Caki2 (cell line): Measurements from ENCODE around the gene TBC1D10A. TPM values are rescaled to one million over a fixed set of nuclear protein-coding genes. Genes with fewer than 3 reads are reported as not detected.
"Not testable (repeated sequence)": the region's sequence is repeated elsewhere in the genome, so short reads cannot be mapped to it uniquely, and the experiment has no call there.

Experiments
- DNase-seq: peaks from one replicate; pipeline ENCODE4 v3.0.0-alpha.2; 2015; ENCODE audit warnings: low read depth
- in situ Hi-C: cut with HindIII; loops from 2 replicates; pipeline ENCODE4 v1.10.0; 2016; ENCODE audit warnings: low sequenced_read_pairs, low pct_unique_long_range_greater_than_20kb, mixed read lengths
- total RNA-seq: library from RNA; depleted of rRNA; stranded (reverse); fragments of >200 nt; shearing (Covaris generic); gene quantifications from 2 replicates; pipeline ENCODE4 v1.2.3, GENCODE V29; 2014; ENCODE audit warnings: low replicate concordance

TBC1D10A gene
- total RNA-seq, 1 experiment from 2014 or later = 45.5 TPM

DNA sequence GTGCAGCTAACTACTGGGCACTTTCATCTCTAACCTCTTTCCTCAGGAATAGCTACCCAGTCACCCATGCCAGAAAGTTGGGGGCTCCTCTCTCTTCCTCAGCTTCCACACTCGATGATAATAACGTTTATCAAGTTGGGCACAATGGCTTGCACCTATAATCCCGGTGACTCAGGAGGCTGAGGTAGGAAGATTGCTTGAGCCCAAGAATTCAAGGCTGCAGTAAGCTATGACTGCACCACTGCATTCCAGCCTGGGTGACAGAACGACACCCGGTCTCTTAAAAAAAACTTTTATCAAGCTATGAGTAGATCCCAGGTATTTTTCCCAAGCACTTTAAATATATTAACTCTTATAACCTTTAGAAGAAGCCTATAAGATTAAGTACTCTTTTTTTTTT, 27.9 kb upstream of the TBC1D10A start:
- in situ Hi-C loops = no loop called here
- DNase-seq = no peak

GRCh38 chr22:30351226-30351625, 24.5 kb upstream of the TBC1D10A start:
- in situ Hi-C loops = no loop called here
- no peak for DNase-seq

- in situ Hi-C loops = no loop called here
- no peak for DNase-seq
Measured at GRCh38 chr22:30348809-30349208, 22.1 kb upstream of the TBC1D10A start.

DNA sequence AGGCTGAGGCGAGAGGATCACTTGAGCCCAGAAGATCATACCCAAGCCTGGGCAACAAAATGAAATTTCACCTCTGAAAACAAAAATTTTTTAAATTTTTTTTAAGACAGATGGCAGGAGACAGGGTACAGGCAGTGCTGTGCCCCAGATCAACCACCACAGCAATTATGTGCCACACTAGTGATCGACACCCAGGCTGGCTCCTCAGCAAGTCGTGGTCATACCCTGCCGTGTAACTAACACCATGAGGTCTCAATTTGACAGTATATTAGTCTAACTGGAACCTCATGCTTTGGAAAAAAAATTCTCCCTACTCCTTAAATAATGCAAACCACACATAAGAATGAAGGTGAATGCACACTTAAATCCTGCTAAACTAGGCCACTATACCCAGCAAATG, 21.7 kb upstream of the TBC1D10A start:
- DNase-seq = no peak
- in situ Hi-C loops = no loop called here

GRCh38 chr22:30347255-30347892, 20.6 kb upstream of the TBC1D10A start:
- DNase-seq = no peak
- in situ Hi-C loops = no loop called here

DNA sequence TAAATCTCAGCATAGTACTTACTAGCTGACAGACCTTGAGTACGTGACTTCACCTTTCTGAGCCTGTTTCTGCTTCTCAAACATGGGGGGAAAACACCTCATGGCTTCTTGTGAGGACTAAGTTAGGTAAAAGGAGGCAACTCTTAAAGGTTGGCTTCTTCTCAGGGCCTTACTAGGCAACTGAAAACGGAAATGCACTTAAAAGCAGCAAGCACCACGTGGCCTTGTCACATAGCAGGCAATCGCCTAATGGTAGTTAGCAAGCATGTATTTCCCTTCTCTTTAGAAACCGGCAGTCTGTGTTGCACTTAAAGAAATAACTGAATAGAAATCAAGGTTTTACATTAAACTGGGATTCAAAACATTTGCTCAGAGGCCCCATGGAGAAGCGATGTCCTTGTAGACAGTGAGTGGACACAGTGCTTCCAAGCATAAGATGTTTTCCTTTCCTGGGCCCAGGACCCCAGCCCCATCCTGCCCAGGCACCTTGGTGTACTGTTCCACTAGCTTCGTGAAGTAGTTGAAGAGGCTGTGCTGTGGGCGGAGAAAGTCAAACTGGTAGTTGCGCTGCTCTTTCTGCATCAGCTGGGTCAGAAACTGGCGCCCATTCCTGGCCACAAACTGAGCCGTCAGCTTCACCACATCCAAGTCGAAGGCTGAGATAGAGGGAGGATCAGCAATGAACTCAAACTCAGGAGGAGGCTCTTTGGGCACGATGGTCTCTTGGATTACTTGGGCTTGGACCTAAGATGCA, 17.9 kb upstream of the TBC1D10A start:
- in situ Hi-C loops = no loop called here
- no peak for DNase-seq

GRCh38 chr22:30340911-30341685, 14.4 kb upstream of the TBC1D10A start:
- no peak for DNase-seq
- in situ Hi-C loops = no loop called here

DNA sequence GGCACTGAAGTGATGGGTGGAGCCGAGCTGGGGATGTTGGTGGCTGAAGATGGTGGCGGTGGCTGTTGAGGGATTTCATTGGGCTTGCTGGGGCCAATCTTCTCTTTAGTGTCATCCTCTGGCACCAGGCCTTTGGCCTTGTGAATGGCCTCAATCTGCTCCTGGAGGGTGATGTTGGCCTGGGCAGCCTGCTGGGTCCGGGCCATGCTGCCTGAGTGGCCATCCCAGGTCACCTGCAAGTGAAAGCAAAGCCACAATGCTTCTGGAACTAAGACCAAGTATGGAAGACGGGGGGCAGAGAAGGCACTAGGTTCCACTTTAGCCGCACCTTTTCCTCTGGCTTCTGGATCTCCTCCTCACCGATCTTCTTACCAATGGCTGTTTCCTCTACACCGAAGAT, 12.1 kb upstream of the TBC1D10A start:
- DNase-seq = no peak
- in situ Hi-C loops = no loop called here

DNA sequence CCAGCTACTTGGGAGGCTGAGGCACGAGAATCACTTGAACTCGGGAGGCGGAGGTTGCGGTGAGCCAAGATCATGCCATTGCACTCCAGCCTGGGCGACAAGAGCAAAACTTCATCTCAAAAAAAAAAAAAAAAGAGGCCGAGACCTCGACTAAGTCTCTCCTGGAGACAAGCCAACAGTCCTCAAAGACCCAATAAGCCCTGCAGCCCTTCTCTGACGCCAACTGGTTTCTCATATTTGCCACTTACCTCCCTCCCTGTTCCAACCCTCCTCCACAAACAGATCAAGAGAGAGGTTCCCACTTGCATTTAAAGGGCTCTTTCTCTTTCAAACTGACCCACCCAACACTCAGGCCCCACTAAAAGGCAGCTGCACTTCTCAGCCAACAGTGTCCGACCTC, 11.6 kb upstream of the TBC1D10A start:
- in situ Hi-C loops, DNase-seq: not testable (repeated sequence)

GRCh38 chr22:30337461-30337778, 10.7 kb upstream of the TBC1D10A start:
- DNase-seq = no peak
- in situ Hi-C loops = no loop called here

DNA sequence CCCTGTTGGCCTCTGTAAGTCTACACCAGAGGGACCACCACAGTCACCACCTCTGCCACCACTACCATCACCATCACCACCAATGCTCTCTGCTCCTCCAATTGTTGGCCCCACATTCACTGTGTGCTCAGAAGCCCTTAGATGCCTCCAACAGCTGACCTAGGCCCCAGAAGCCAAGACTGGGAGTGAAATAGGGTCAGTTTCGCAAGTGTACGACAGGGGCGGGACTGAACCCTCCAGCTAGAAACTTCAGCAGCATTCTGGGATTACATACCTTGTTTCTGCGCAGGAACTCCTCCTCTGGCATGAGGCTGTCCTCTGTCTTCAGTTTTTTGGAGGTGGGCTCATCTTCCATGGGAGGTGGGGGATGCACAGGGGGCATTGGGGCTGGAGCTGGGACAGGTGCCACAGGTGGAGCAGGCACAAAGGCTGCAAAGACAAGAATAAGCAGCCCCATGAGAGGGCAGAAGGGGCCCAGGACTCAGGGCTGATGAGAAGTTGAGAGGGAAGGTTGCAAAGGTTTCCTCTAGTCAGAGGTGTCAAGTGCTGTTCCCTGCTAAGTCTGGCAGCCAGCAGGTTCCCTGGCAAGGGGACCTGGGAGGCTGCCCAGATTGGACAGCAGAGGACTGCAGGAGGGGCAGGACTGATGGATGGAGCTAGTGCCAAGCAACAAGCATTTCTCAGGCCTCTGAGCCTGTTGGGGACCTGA, 10.2 kb upstream of the TBC1D10A start:
- in situ Hi-C loops = no loop called here

GRCh38 chr22:30335236-30335635, 8.5 kb upstream of the TBC1D10A start:
- in situ Hi-C loops = no loop called here
- no peak for DNase-seq

More for the DNA sequence above, 10.2 kb upstream of the TBC1D10A start:
- DNase-seq = no peak

DNA sequence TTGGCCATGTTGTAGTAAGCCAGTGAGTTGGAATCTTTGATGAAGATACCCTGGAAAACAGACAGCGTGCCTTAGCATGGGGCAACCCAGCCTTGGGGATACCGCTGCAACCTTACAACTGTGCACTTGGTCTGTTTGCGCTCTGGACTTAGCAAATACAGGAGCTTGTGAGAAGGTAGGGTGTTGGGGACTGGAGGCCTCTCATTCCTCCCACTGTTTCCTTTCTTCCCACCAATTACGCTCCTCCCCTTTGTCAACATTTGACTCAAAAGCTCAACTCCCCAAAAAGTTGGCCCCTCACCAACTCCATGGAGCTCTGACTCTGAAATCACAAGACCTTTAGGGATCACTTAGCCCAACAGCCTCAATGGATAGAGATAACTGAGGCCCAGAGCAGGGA, 7.9 kb upstream of the TBC1D10A start:
- in situ Hi-C loops = no loop called here
- DNase-seq = no peak

DNA sequence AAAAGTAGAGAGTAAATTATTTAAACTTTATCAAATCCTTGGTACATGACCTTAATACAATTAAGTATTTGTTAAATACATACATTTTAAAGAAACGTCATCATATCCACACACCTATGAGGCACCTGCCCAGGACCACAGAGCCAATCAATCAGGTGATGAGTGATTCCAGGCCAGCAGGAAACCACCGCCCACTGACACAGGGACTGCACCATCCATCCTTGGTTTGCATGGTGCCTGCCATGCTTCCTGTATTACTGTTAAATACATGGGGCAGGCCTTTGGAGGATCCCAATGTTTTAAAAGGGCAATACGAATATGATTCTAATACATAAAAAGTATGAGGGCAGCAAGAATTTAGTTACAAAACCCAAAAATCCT, 7.0 kb upstream of the TBC1D10A start:
- in situ Hi-C loops = no loop called here

GRCh38 chr22:30332994-30333706, 6.4 kb upstream of the TBC1D10A start:
- DNase-seq = no peak
- in situ Hi-C loops = no loop called here

More for the DNA sequence above, 7.0 kb upstream of the TBC1D10A start:
- no peak for DNase-seq

DNA sequence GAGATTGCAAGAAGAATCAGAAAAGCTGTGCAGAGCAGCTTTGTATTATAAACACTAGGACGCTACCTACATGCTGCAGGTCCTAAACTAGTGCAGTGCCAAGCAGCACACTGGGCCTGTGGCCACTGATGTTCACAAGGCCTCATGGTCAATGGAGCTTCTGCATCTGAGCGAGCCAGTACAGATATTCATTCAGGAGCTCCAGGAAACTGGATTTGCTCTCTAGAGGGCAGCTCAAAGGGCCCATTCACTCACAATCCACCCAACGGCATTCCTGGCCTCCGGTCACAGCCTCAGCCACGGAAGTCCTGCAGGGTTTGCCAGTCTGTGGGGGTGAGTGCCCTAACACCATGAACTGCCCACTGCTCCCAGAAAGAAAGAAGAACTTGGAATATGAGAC, 5.8 kb upstream of the TBC1D10A start:
- in situ Hi-C loops = no loop called here
- no peak for DNase-seq

DNA sequence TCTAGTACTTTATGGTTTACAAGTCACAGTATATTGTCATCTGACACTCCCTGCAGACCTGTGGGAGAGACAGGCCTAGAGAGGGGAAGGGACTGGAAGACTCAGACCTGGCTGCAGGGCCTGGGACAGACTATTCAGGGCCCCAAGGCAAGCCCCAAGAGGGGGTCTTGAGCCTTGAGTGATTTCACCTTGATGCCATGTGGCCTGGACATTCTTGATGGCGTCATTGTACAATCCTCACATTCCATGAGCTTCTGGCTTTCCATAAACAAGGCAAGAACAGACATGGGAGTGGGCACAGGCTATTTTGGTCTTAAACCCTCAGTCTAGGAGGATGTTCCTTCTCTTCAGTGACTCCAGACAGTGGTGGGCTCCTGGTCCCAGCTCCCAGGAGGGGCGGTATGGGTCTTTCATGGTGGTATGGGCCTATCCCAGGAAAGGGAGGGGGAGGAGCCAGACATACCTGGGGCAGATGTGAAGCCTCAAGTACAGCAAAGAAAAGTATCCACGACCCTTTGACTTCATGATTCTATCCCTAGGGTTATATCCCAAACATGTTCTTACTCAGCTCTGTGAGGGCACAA, 1.8 kb upstream of the TBC1D10A start:
- in situ Hi-C loops = no loop called here
- DNase-seq = no peak

DNA sequence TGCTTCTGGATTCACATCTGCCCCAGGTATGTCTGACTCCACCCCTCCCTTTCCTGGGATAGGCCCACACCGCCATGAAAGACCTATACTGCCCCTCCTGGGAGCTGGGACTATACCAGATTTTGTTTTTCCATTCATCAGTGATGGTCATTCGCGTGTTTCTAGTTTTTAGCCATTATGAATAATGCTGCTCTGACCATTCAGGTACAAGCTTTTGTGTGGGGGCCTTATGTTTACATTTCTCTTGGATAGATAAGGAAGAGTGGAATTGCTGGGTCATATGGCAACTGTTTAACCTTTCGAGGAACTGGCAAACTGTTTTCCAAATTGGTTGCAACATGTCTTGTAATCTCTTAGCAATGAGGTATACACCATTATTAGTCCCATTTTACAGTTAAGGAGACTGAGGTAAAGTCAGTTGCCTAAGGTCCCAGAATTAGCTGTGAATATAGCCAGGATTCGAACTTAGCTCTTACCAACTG, 1.2 kb upstream of the TBC1D10A start:
- in situ Hi-C loops = no loop called here

More for the DNA sequence above, 1.2 kb upstream of the TBC1D10A start:
- no peak for DNase-seq
